PC-9 (cell line): Measurements from ENCODE around the gene TP53AIP1.

Experiments
- CTCF ChIP-seq: fragments of 200-600 bp; sonication (generic); conservative IDR thresholded peaks from 2 replicates; pipeline ENCODE4 v1.6.1; 2017; ENCODE audit warnings: mixed run types, antibody characterized with exemption, mild to moderate bottlenecking, moderate library complexity
- EZH2 ChIP-seq: fragments of 200-600 bp; sonication (generic); IDR thresholded peaks from 2 replicates; pipeline ENCODE4 v1.8.0; 2017; ENCODE audit warnings: antibody characterized with exemption, low read depth

- TF ChIP-seq CTCF (no peak), EZH2 (no peak)
Observed at GRCh38 chr11:128939591-128939990, 3.1 kb downstream of the TP53AIP1 start.
